ENCODE measurements around the gene B3GALT6. TPM values are rescaled to one million over a fixed set of nuclear protein-coding genes. Genes with fewer than 3 reads are reported as not detected.

B3GALT6 gene
- total and polyA plus RNA-seq, 2 experiments from 2014 or later, result 6.5 to 52.5 TPM

DNA sequence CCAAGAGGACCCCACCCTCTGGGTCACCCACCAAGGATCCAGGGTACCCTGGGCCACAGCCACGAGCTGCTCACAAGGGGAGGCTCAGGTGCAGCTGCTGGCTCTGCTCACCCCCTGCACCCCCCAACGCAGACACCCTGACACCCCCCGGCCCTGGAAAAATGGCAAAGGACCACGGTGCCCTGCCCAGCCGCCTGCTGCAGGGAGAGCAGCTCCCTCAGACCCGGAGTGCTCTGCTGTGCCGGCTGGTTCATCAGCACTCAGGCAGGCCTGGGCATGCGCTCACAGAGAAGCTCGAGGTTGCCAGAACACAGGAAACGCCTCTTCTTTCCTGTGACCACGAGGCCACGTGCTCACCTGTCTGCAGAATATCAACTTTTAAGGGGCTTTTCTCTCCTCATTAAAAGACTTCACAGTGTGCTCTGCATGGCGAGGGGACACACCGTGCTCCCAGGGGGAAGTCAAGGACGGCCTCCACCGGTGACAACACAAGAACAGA is 18.8 kb downstream of the B3GALT6 start:
- Histone ChIP-seq H3K9me3 (ENCODE audit: low read depth) (no peaks in the 10 kb centered on the region), H3F3A (ENCODE audit: insufficient read depth) (no peaks in the 10 kb centered on the region; the same call in 1 of the 2 replicates), H3K79me2 (ENCODE audit: insufficient read depth) (no peaks in the 10 kb centered on the region), H2AFZ (no peak overlapping the region), H3K36me3 (ENCODE audit: low read depth) (peaks cover 3% of the 10 kb centered on the region; the same call in 1 of the 2 replicates), H3K9me2 (ENCODE audit: insufficient read depth) (no peaks in the 10 kb centered on the region), H4K20me1 (ENCODE audit: insufficient read depth) (no peaks in the 10 kb centered on the region), H3K4me1 (ENCODE audit: insufficient read depth) (no peaks in the 10 kb centered on the region), H3K27ac (no peak overlapping the region), H3K27me3 (replicated peaks; ENCODE audit: insufficient read depth) (no peaks in the 10 kb centered on the region), H3K4me3 (no peak overlapping the region), H3K9ac (no peak overlapping the region), H3K4me2 (ENCODE audit: unreplicated experiment) (no peak overlapping the region)
- TF ChIP-seq EZH2 (IDR thresholded peaks at IDR 0.05; ENCODE audit: insufficient read depth, poor library complexity, severe bottlenecking) (no peak), EZH2phosphoT487 (IDR thresholded peaks at IDR 0.05; ENCODE audit: insufficient read depth, low read depth) (no peak)
- in situ Hi-C loops (cut with MboI), result no loop called here
- 84 to 85% methylated on average over 15 to 16 of the region's 16 CpGs for WGBS, 2 experiments (ENCODE audit: low coverage in 1 of 2, low lambda C conversion rate in 2 of 2, missing lambda C conversion rate in 2 of 2)
- no peak for DNase-seq

DNA sequence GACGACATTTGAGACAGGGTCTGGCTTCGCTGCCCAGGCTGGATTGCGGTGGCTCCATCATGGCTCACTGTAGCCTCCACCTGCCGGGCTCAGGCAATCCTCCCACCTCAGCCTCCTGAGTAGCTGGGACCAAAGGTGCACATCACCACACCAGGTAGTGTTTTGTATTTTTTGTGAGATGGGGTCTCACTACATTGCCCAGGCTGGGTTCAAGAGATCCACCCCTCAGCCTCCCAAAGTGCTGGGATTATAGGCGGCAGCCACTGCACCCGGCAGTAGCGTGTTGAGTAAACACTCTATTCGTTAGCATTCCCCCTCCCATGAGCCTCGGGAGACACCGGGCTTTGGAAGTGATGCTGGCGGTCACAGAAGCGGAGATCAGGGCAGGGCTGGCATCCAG is 21.3 kb downstream of the B3GALT6 start:
- H3K4me3 ChIP-seq, result no peak overlapping the region
- H3K4me1 ChIP-seq (ENCODE audit: insufficient read depth), result no peaks in the 10 kb centered on the region
- 80% methylated on average over 12 of the region's 12 CpGs for WGBS, 2 experiments (ENCODE audit: low coverage in 1 of 2, low lambda C conversion rate in 2 of 2, missing lambda C conversion rate in 2 of 2)
- no peak overlapping the region for H2AFZ ChIP-seq
- no peak overlapping the region for H3K9ac ChIP-seq
- TF ChIP-seq EZH2phosphoT487 (IDR thresholded peaks at IDR 0.05; ENCODE audit: insufficient read depth, low read depth) (no peak), EZH2 (IDR thresholded peaks at IDR 0.05; ENCODE audit: insufficient read depth, poor library complexity, severe bottlenecking) (no peak)
- no peaks in the 10 kb centered on the region for H4K20me1 ChIP-seq (ENCODE audit: insufficient read depth)
- H3K36me3 ChIP-seq (ENCODE audit: low read depth), result peaks cover 3% of the 10 kb centered on the region; the same call in 1 of the 2 replicates
- no peaks in the 10 kb centered on the region for H3K27me3 ChIP-seq (replicated peaks; ENCODE audit: insufficient read depth)
- no peak overlapping the region for H3K4me2 ChIP-seq (ENCODE audit: unreplicated experiment)
- H3F3A ChIP-seq (ENCODE audit: insufficient read depth), result no peaks in the 10 kb centered on the region; the same call in 1 of the 2 replicates
- in situ Hi-C loops (cut with MboI), result no loop called here
- DNase-seq, result no peak
- H3K9me3 ChIP-seq (ENCODE audit: low read depth), result no peaks in the 10 kb centered on the region
- H3K27ac ChIP-seq, result no peak overlapping the region
- peaks cover 19% of the 10 kb centered on the region for H3K79me2 ChIP-seq (ENCODE audit: insufficient read depth)
- H3K9me2 ChIP-seq (ENCODE audit: insufficient read depth), result no peaks in the 10 kb centered on the region

DNA sequence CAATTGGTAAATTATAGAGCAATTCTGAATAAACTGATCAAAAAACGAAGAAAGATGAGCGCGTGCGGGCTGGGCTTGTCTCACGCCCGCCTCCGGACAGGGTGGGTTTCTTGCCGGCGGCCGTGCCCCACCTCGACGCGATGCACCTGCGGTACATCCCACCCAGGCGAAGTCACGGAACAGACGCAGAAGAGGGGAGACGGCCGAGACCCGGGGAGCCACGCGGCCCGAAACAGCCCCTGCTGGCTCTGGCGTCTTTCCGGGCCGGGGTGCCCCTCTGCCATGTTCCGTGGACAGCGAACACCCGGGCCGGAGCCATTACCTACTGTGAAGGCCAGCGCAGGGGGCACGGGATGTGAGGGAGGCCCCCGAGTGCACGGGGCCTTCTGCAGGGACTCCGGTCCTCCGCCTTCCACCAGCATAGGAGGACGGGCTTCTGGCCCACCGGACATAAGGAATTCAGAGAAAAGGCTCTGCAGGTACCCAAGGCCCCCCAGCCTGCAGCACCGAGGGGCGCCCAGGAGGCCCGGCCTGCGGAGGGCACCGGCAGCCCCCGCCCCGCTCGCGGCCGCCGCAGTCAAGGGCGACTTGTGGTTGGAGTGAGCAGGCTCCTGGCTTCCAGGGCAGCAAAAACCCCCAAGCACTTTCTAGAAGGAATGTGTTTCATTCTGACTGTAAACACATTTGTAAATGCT is 22.1 kb downstream of the B3GALT6 start:
- H3K36me3 ChIP-seq (ENCODE audit: low read depth), result peaks cover 3% of the 10 kb centered on the region; the same call in 1 of the 2 replicates
- no peak overlapping the region for H3K4me2 ChIP-seq (ENCODE audit: unreplicated experiment)
- H3K27me3 ChIP-seq (replicated peaks; ENCODE audit: insufficient read depth), result no peaks in the 10 kb centered on the region
- H3K79me2 ChIP-seq (ENCODE audit: insufficient read depth), result peaks cover 28% of the 10 kb centered on the region
- H2AFZ ChIP-seq, result no peak overlapping the region
- no peak overlapping the region for H3K4me3 ChIP-seq
- no peak for DNase-seq
- no peaks in the 10 kb centered on the region for H3K9me2 ChIP-seq (ENCODE audit: insufficient read depth)
- H3K4me1 ChIP-seq (ENCODE audit: insufficient read depth), result no peaks in the 10 kb centered on the region
- no peak overlapping the region for H3K27ac ChIP-seq
- no peaks in the 10 kb centered on the region for H3K9me3 ChIP-seq (ENCODE audit: low read depth)
- no peaks in the 10 kb centered on the region for H4K20me1 ChIP-seq (ENCODE audit: insufficient read depth)
- in situ Hi-C loops (cut with MboI), result no loop called here
- 96 to 97% methylated on average over 44 to 50 of the region's 50 CpGs for WGBS, 2 experiments (ENCODE audit: low coverage in 1 of 2, low lambda C conversion rate in 2 of 2, missing lambda C conversion rate in 2 of 2)
- no peak for TF ChIP-seq EZH2phosphoT487 (IDR thresholded peaks at IDR 0.05; ENCODE audit: insufficient read depth, low read depth)
- no peak for TF ChIP-seq EZH2 (IDR thresholded peaks at IDR 0.05; ENCODE audit: insufficient read depth, poor library complexity, severe bottlenecking)
- no peaks in the 10 kb centered on the region; the same call in 1 of the 2 replicates for H3F3A ChIP-seq (ENCODE audit: insufficient read depth)
- no peak overlapping the region for H3K9ac ChIP-seq

DNA sequence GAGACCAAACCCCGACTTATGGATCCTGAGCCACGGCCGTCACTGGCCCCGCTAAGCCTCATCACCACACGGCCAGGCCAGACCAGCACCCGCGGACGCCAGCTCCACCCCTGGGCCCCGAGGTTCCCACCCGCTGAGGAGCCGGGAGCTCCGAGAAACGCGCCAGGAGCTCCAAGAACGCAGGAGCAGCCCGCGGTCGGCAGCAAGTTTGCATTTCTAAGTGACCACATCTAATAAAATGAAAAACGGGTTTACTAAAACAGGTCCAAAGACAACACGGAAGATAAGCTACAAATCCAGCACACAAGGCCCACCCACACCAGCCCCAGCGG is 22.6 kb downstream of the B3GALT6 start:
- TF ChIP-seq EZH2phosphoT487 (IDR thresholded peaks at IDR 0.05; ENCODE audit: insufficient read depth, low read depth) (no peak), EZH2 (IDR thresholded peaks at IDR 0.05; ENCODE audit: insufficient read depth, poor library complexity, severe bottlenecking) (no peak)
- DNase-seq, result no peak
- WGBS, 2 experiments (ENCODE audit: low coverage in 1 of 2, low lambda C conversion rate in 2 of 2, missing lambda C conversion rate in 2 of 2), result 87 to 88% methylated on average over 20 to 21 of the region's 21 CpGs
- Histone ChIP-seq H3K36me3 (ENCODE audit: low read depth) (peaks cover 3% of the 10 kb centered on the region; the same call in 1 of the 2 replicates), H3K27me3 (replicated peaks; ENCODE audit: insufficient read depth) (no peaks in the 10 kb centered on the region), H2AFZ (no peak overlapping the region), H3K79me2 (ENCODE audit: insufficient read depth) (peaks cover 33% of the 10 kb centered on the region), H3K4me3 (no peak overlapping the region), H4K20me1 (ENCODE audit: insufficient read depth) (no peaks in the 10 kb centered on the region), H3K27ac (no peak overlapping the region), H3K4me2 (ENCODE audit: unreplicated experiment) (no peak overlapping the region), H3F3A (ENCODE audit: insufficient read depth) (no peaks in the 10 kb centered on the region; the same call in 1 of the 2 replicates), H3K9ac (no peak overlapping the region), H3K9me3 (ENCODE audit: low read depth) (no peaks in the 10 kb centered on the region), H3K9me2 (ENCODE audit: insufficient read depth) (no peaks in the 10 kb centered on the region), H3K4me1 (ENCODE audit: insufficient read depth) (no peaks in the 10 kb centered on the region)
- in situ Hi-C loops (cut with MboI), result no loop called here
